ENCODE measurements around the gene DRAP1. TPM values are rescaled to one million over a fixed set of nuclear protein-coding genes. Genes with fewer than 3 reads are reported as not detected.
A peak's percentile ranks its signal among the peaks of the same experiment; 100 is the strongest.

DRAP1 gene
- total and polyA plus RNA-seq, 9 of the 15 experiments (the other 6 are each of a cell fraction or from before 2014, with no cell fraction given): 9.6 to 200 (median 92.9) TPM

- TF ChIP-seq MGA (IDR thresholded peaks at IDR 0.05) (0 out of 2 replicates have a peak, but pooled peaks have one; percentile 12), POU5F1 (IDR thresholded peaks at IDR 0.05; ENCODE audit: borderline replicate concordance, low read depth, low read length, partially characterized antibody) (no peak), CEBPB (tag; IDR thresholded peaks at IDR 0.05) (no peak), ZKSCAN1 (IDR thresholded peaks at IDR 0.05; ENCODE audit: low read depth, low read length) (no peak; the same call in 1 of the 2 replicates), PKNOX1 (IDR thresholded peaks at IDR 0.05) (peak; percentile 48; the same call in 1 of the 2 replicates), ELK3 (CRISPR knock-in tag; IDR thresholded peaks at IDR 0.05) (no peak), GABPB1 (CRISPR knock-in tag; IDR thresholded peaks at IDR 0.05) (no peak), ZNF274 (IDR thresholded peaks at IDR 0.05; ENCODE audit: borderline replicate concordance, low read depth, low read length) (no peak), ZC3H8 (IDR thresholded peaks at IDR 0.05) (no peak), FOXJ2 (tag; IDR thresholded peaks at IDR 0.05) (no peak), SREBF2 (CRISPR knock-in tag; IDR thresholded peaks at IDR 0.05) (no peak), ATF7 (IDR thresholded peaks at IDR 0.05) (peak; percentile 99)
These were observed 18.9 kb upstream of the DRAP1 start, which contains the start of gene FOSL1 (continued) for GRCh38 chr11:65900125-65900898.
